Inflammatory macrophage (primary cell): ENCODE data around the gene LSAMP.
"Not testable (repeated sequence)": the region's sequence is repeated elsewhere in the genome, so short reads cannot be mapped to it uniquely, and the experiment has no call there.

Experiments used
- DNase-seq, 2 donors: peaks; one replicate each; pipeline ENCODE4 v3.0.0-alpha.2; 2020 to 2022

Gene LSAMP

GRCh38 chr3:115790759-115791158 lies 654.5 kb downstream of the LSAMP start:
- peak in 1 of 2 donors; percentile 23 for DNase-seq

GRCh38 chr3:115789481-115789880 lies 655.8 kb downstream of the LSAMP start:
- DNase-seq: no peak

- no peak for DNase-seq
Observed at GRCh38 chr3:115788921-115789470, 656.3 kb downstream of the LSAMP start.

GRCh38 chr3:115787818-115788217 lies 657.5 kb downstream of the LSAMP start:
- no peak for DNase-seq

- DNase-seq: no peak
Observed at GRCh38 chr3:115785782-115786181, 659.5 kb downstream of the LSAMP start.

- DNase-seq: peak in 1 of 2 donors; percentile 4
Observed at GRCh38 chr3:115784739-115785536, 660.3 kb downstream of the LSAMP start.

GRCh38 chr3:115783938-115784738 lies 661.1 kb downstream of the LSAMP start:
- peak; percentile 74 to 85 for DNase-seq

- not testable (repeated sequence) for DNase-seq
Observed at GRCh38 chr3:115783426-115783825, 661.9 kb downstream of the LSAMP start.

GRCh38 chr3:115779011-115779410 lies 666.3 kb downstream of the LSAMP start:
- no peak for DNase-seq

- DNase-seq: no peak
Observed at GRCh38 chr3:115772951-115773350, 672.3 kb downstream of the LSAMP start.

GRCh38 chr3:115768661-115769060 lies 676.6 kb downstream of the LSAMP start:
- DNase-seq: no peak

- no peak for DNase-seq
Observed at GRCh38 chr3:115766587-115767482, 678.5 kb downstream of the LSAMP start.

- DNase-seq: no peak
Observed at GRCh38 chr3:115761927-115762305, 683.4 kb downstream of the LSAMP start.

GRCh38 chr3:115760716-115761115 lies 684.6 kb downstream of the LSAMP start:
- no peak for DNase-seq

- DNase-seq: no peak
Observed at GRCh38 chr3:115758076-115758763, 687.1 kb downstream of the LSAMP start.

- DNase-seq: not testable (repeated sequence)
Observed at GRCh38 chr3:115752978-115753377, 692.3 kb downstream of the LSAMP start.
